GM18505 (cell line): ENCODE data around the gene OTOP2.
"Not testable (repeated sequence)": the region's sequence is repeated elsewhere in the genome, so short reads cannot be mapped to it uniquely, and the experiment has no call there.

ENCODE experiments used
- ATAC-seq: cut with Tn5 transposase; IDR thresholded peaks from one replicate; pipeline ENCODE4 v1.9.1; 2021; ENCODE audit not compliant: unreplicated experiment
- POLR2A ChIP-seq: IDR thresholded peaks from 4 replicates; pipeline ENCODE4 v1.6.1; 2011; ENCODE audit warnings: borderline replicate concordance; ENCODE audit not compliant: insufficient read depth, insufficient read length; ENCODE audit errors: extremely low read depth

OTOP2 gene

GRCh38 chr17:74959826-74960515, 35.9 kb downstream of the OTOP2 start:
- no peak for TF ChIP-seq POLR2A
- ATAC-seq = no peak

- TF ChIP-seq POLR2A = no peak
- ATAC-seq = no peak
Measured at GRCh38 chr17:74960570-74961342, 36.7 kb downstream of the OTOP2 start.

GRCh38 chr17:74961657-74962350, 37.7 kb downstream of the OTOP2 start:
- no peak for TF ChIP-seq POLR2A
- no peak for ATAC-seq

- no peak for ATAC-seq
- TF ChIP-seq POLR2A = no peak
Measured at GRCh38 chr17:74962622-74963394, 38.7 kb downstream of the OTOP2 start.

- no peak for ATAC-seq
Measured at GRCh38 chr17:74963656-74964055, 39.6 kb downstream of the OTOP2 start.

GRCh38 chr17:74964246-74964761, 40.2 kb downstream of the OTOP2 start:
- ATAC-seq = no peak
- TF ChIP-seq POLR2A = no peak

More at GRCh38 chr17:74963656-74964055, 39.6 kb downstream of the OTOP2 start:
- no peak for TF ChIP-seq POLR2A

GRCh38 chr17:74964988-74965622, 41.0 kb downstream of the OTOP2 start:
- ATAC-seq = no peak
- TF ChIP-seq POLR2A = no peak

- ATAC-seq = no peak
- no peak for TF ChIP-seq POLR2A
Measured at GRCh38 chr17:74968361-74968780, 44.3 kb downstream of the OTOP2 start.

- not testable (repeated sequence) for ATAC-seq
Measured at GRCh38 chr17:74969501-74969900, 45.4 kb downstream of the OTOP2 start.

GRCh38 chr17:74970395-74970794, 46.3 kb downstream of the OTOP2 start:
- no peak for ATAC-seq
- TF ChIP-seq POLR2A = no peak

GRCh38 chr17:74971069-74971841, 47.2 kb downstream of the OTOP2 start:
- ATAC-seq = no peak
- no peak for TF ChIP-seq POLR2A

- TF ChIP-seq POLR2A = no peak
- ATAC-seq = no peak
Measured at GRCh38 chr17:74971842-74972106, 47.7 kb downstream of the OTOP2 start.
